Stimulated activated CD4-positive, alpha-beta T cell treated with anti-CD3 and anti-CD28 coated beads, Interleukin-15, amount 100 ng/mL, for 1 hour (primary cell): ENCODE measurements around the gene CAST.

Experiments used
- DNase-seq, 2 donors: peaks; one replicate each; pipeline ENCODE4 v3.0.0-alpha.2; 2020; ENCODE audit warnings: low read depth in 1 of 2, low spot score in 1 of 2

The CAST gene

GRCh38 chr5:96706433-96707111 lies 44.4 kb downstream of the CAST start:
- DNase-seq: no peak

- DNase-seq: no peak
Observed at GRCh38 chr5:96708600-96708999, 46.4 kb downstream of the CAST start.

- no peak for DNase-seq
Observed at GRCh38 chr5:96709152-96709821, 47.1 kb downstream of the CAST start.

GRCh38 chr5:96712100-96712746 lies 50.0 kb downstream of the CAST start:
- DNase-seq: no peak

- DNase-seq: no peak
Observed at GRCh38 chr5:96714450-96714849, 52.3 kb downstream of the CAST start.

GRCh38 chr5:96714951-96715451 lies 52.8 kb downstream of the CAST start:
- DNase-seq: no peak

- DNase-seq: no peak
Observed at GRCh38 chr5:96716007-96716406, 53.8 kb downstream of the CAST start.

GRCh38 chr5:96716716-96717115 lies 54.5 kb downstream of the CAST start:
- no peak for DNase-seq

GRCh38 chr5:96717874-96718273 lies 55.7 kb downstream of the CAST start:
- no peak for DNase-seq

GRCh38 chr5:96718635-96719077 lies 56.5 kb downstream of the CAST start:
- DNase-seq: no peak

GRCh38 chr5:96720408-96720807 lies 58.2 kb downstream of the CAST start:
- DNase-seq: no peak

- no peak for DNase-seq
Observed at GRCh38 chr5:96721351-96721977, 59.3 kb downstream of the CAST start.

- DNase-seq: no peak
Observed at GRCh38 chr5:96725257-96725656, 63.1 kb downstream of the CAST start.

GRCh38 chr5:96726802-96727201 lies 64.6 kb downstream of the CAST start:
- DNase-seq: no peak

- no peak for DNase-seq
Observed at GRCh38 chr5:96729156-96729555, 67.0 kb downstream of the CAST start.

GRCh38 chr5:96730586-96730985 lies 68.4 kb downstream of the CAST start:
- DNase-seq: no peak

- no peak for DNase-seq
Observed at GRCh38 chr5:96733771-96734500, 71.8 kb downstream of the CAST start.

GRCh38 chr5:96734871-96735325 lies 72.7 kb downstream of the CAST start:
- DNase-seq: no peak

GRCh38 chr5:96736937-96737336 lies 74.8 kb downstream of the CAST start:
- no peak for DNase-seq

- DNase-seq: no peak
Observed at GRCh38 chr5:96741106-96741505, 78.9 kb downstream of the CAST start.

GRCh38 chr5:96741891-96742309 lies 79.7 kb downstream of the CAST start:
- DNase-seq: no peak
